ENCODE measurements around the gene ABCA4.
A peak's percentile ranks its signal among the peaks of the same experiment; 100 is the strongest.

The ABCA4 gene

DNA sequence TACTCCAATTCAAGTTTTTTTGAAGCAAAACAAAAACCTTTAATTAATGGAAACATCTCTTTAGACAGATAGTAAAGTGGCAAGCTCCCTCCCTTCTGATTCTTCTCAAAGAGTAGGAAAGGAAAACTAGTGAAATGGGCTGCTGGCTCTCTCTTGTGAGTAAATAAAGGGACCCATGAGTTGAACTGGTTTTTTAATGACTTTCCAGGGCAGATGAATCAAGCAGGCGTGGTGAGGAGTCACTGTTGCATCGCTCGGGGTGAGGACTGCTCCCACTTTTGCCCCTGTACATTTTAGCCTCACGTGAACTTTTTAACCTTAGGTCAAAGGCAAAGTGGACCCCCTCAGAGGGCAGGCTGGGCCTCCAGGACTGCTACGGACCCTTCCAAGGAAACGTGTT, 64.8 kb downstream of the ABCA4 start:
- Histone ChIP-seq H3K9me3 (ENCODE audit: control insufficient read depth in 2 of 2, low read length in 2 of 2) (no peaks in the 10 kb centered on the region), H3K4me3 (ENCODE audit: low read length in 2 of 2) (no peak overlapping the region), H3K4me1 (ENCODE audit: control insufficient read depth in 2 of 2, insufficient read depth in 2 of 2, low read length in 2 of 2) (no peaks in the 10 kb centered on the region), H3K9ac (ENCODE audit: low read depth in 1 of 2, low read length in 2 of 2) (no peak overlapping the region), H3K36me3 (ENCODE audit: control insufficient read depth in 2 of 2, insufficient read depth in 2 of 2, low read length in 2 of 2) (no peaks in the 10 kb centered on the region), H3K27me3 (ENCODE audit: control insufficient read depth in 2 of 2, insufficient read depth in 2 of 2, low read length in 2 of 2) (peaks cover 2 to 7% of the 10 kb centered on the region in 2 donors), H3K27ac (ENCODE audit: low read depth in 2 of 2, low read length in 2 of 2) (no peak overlapping the region)

DNA sequence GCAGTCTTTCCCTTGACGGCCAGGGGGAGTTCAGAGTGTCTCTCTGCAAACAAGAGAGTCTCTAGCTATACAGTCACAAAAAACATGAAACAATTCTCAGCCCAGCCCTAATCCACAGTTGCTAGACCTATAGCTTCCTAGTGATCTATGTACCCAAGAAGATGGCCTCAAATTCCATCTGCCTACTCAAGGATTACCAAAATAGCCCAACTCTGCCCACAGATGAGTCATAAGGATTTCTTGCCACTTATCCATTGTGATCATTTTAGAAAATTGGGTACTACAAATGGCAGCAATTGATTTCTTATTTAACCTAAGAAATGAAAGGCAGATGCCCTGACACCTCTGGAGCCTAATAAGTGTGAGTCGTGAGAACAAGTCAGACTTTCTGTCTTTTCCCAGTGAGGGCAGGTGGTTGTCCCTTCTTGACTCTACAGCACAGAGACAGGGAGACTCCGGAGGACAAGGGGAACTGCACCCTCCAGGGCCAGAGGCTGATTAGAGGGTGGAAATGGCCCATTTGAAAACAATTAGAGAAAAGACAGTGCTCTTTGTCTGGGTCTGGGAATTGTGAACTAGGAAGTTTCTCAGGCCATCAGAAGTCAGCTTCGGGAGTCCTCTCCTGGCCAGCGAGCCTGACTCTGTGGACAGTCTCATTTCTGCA, 65.4 kb downstream of the ABCA4 start:
- H3K9me3 ChIP-seq (ENCODE audit: control insufficient read depth in 2 of 2, low read length in 2 of 2), result no peaks in the 10 kb centered on the region
- H3K27me3 ChIP-seq (ENCODE audit: control insufficient read depth in 2 of 2, insufficient read depth in 2 of 2, low read length in 2 of 2), result peaks cover 2 to 7% of the 10 kb centered on the region in 2 donors
- H3K4me1 ChIP-seq (ENCODE audit: control insufficient read depth in 2 of 2, insufficient read depth in 2 of 2, low read length in 2 of 2), result no peaks in the 10 kb centered on the region
- H3K36me3 ChIP-seq (ENCODE audit: control insufficient read depth in 2 of 2, insufficient read depth in 2 of 2, low read length in 2 of 2), result no peaks in the 10 kb centered on the region
- H3K4me3 ChIP-seq (ENCODE audit: low read length in 2 of 2), result no peak overlapping the region
- no peak overlapping the region for H3K27ac ChIP-seq (ENCODE audit: low read depth in 2 of 2, low read length in 2 of 2)
- no peak overlapping the region for H3K9ac ChIP-seq (ENCODE audit: low read depth in 1 of 2, low read length in 2 of 2)

DNA sequence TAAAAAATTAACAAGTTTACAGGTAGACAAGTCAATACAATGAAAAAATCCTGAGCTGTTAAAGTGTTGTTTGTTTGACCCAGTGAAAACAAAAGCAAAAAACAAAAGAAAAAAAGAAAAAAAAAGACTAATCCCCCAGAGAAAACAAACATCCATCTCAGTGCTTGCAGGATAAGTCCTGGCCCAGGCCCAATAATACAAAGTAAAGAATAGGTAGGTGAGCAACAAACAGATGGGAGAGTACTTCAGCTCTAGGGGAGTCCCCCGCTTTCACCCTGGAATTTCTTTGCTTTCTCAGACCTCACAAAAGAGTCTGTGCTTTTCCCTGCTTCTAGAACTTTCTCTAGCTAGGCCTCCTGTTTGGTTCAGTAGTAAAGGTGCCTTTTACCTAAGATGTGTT, 70.3 kb downstream of the ABCA4 start:
- Histone ChIP-seq H3K9me3 (ENCODE audit: control insufficient read depth in 2 of 2, low read length in 2 of 2) (no peaks in the 10 kb centered on the region), H3K4me1 (ENCODE audit: control insufficient read depth in 2 of 2, insufficient read depth in 2 of 2, low read length in 2 of 2) (no peaks in the 10 kb centered on the region), H3K27ac (ENCODE audit: low read depth in 2 of 2, low read length in 2 of 2) (no peak overlapping the region), H3K4me3 (ENCODE audit: low read length in 2 of 2) (no peak overlapping the region), H3K9ac (ENCODE audit: low read depth in 1 of 2, low read length in 2 of 2) (no peak overlapping the region), H3K36me3 (ENCODE audit: control insufficient read depth in 2 of 2, insufficient read depth in 2 of 2, low read length in 2 of 2) (no peaks in the 10 kb centered on the region), H3K27me3 (ENCODE audit: control insufficient read depth in 2 of 2, insufficient read depth in 2 of 2, low read length in 2 of 2) (peaks cover 0 to 2% of the 10 kb centered on the region in 2 donors)

DNA sequence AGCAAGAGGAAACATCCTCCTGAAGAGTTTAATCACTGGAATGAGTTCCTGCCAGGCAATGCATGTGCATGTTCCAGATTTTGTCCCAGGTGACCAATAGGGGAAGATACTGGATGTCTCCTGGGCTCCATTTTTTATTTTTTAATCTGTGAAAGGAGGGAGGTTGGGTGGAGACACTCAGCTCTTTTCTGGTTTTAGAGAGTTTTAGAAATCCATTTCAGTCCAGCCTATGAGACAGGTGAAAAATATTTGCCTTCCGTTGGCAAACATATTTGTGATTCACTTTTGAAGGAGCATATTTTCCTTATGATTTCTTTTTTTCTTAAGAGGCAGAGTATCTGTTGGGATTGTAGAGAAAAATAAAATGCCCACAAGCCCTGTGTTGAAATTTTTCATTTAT, 70.7 kb downstream of the ABCA4 start:
- H3K27ac ChIP-seq (ENCODE audit: low read depth in 2 of 2, low read length in 2 of 2), result no peak overlapping the region
- no peak overlapping the region for H3K4me3 ChIP-seq (ENCODE audit: low read length in 2 of 2)
- no peaks in the 10 kb centered on the region for H3K9me3 ChIP-seq (ENCODE audit: control insufficient read depth in 2 of 2, low read length in 2 of 2)
- no peak overlapping the region for H3K9ac ChIP-seq (ENCODE audit: low read depth in 1 of 2, low read length in 2 of 2)
- H3K27me3 ChIP-seq (ENCODE audit: control insufficient read depth in 2 of 2, insufficient read depth in 2 of 2, low read length in 2 of 2), result peaks cover 0 to 2% of the 10 kb centered on the region in 2 donors
- no peaks in the 10 kb centered on the region for H3K36me3 ChIP-seq (ENCODE audit: control insufficient read depth in 2 of 2, insufficient read depth in 2 of 2, low read length in 2 of 2)
- H3K4me1 ChIP-seq (ENCODE audit: control insufficient read depth in 2 of 2, insufficient read depth in 2 of 2, low read length in 2 of 2), result no peaks in the 10 kb centered on the region

DNA sequence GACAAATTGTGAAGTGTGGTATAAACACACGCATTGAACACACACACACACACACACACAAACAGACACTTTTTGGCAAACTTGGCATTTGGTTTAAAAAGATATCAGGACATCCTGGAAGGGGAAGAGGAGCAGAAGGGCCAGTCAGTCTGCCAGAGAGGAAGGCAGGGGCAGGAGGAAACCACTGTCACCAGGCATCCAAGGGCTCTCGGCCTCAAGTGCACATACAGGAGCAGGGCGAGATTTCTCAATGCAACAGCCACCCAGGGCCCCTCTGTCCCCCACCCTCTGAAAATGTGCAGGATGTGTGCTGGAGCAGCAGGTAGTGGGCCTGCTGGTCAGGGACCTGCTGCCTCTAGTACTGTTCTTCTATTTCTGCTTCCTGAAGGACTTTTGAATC, 71.2 kb downstream of the ABCA4 start:
- Histone ChIP-seq H3K36me3 (ENCODE audit: control insufficient read depth in 2 of 2, insufficient read depth in 2 of 2, low read length in 2 of 2) (no peaks in the 10 kb centered on the region), H3K9ac (ENCODE audit: low read depth in 1 of 2, low read length in 2 of 2) (no peak overlapping the region), H3K9me3 (ENCODE audit: control insufficient read depth in 2 of 2, low read length in 2 of 2) (no peaks in the 10 kb centered on the region), H3K27ac (ENCODE audit: low read depth in 2 of 2, low read length in 2 of 2) (no peak overlapping the region), H3K4me3 (ENCODE audit: low read length in 2 of 2) (no peak overlapping the region), H3K27me3 (ENCODE audit: control insufficient read depth in 2 of 2, insufficient read depth in 2 of 2, low read length in 2 of 2) (peaks cover 0 to 2% of the 10 kb centered on the region in 2 donors), H3K4me1 (ENCODE audit: control insufficient read depth in 2 of 2, insufficient read depth in 2 of 2, low read length in 2 of 2) (no peaks in the 10 kb centered on the region)

DNA sequence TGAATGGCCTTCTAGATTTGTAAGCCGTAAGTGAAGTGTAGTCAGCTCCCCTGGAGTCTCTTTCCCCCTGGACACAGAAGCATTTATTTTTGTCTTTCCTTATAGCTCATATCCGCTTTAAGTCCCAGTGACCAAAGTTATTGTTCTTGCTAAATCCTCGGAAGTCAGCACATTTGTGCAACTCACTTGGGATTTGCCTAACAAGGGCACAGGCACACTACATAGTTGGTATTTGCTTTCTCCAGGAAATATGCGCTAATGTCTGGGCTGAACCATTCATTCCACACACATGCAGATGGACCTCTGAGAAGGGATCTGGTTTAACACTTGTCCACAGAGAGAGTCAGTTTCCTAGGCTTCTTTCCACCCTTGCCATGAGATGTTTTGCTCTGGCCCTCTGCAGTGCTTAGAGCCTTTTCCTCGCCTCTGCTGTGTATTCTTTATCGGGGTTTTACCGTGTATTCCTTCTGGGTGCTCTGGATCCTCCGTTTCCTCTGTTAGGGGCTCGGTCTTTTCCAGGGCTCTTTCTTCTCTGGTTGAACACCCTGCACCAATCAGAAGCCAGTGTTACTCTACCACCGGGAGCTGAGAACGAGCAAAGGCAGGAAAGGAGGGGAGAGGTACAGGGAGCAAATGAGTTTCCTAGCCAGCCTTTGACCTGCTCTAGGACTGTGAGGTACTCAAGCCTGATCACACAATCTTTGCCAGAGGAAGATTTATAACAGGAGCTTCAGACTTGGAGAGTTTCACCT, 72.4 kb downstream of the ABCA4 start:
- H3K27ac ChIP-seq (ENCODE audit: low read depth in 2 of 2, low read length in 2 of 2), result no peak overlapping the region

DNA sequence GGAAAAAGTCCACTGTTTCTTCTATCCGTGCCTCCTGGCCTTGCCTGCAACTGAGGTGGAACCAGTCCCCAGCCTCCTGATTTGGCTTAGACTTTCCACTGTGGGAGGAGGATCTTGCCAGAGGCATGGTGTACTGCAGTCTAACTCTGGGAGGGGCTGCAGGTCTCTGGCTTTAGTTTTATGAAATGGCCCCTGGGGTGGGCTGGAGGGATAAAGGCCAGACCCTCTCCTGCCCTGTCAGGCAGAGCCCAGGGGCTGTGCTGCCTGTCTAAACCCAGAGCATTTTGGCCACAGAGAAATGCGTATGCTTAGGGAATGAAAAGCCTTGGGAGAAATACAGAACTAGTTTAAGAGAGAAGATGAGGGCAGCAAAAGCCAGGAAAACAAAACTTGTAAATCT, 73.0 kb downstream of the ABCA4 start:
- Histone ChIP-seq H3K9ac (ENCODE audit: low read depth in 1 of 2, low read length in 2 of 2) (no peak overlapping the region), H3K4me3 (ENCODE audit: low read length in 2 of 2) (no peak overlapping the region), H3K9me3 (ENCODE audit: control insufficient read depth in 2 of 2, low read length in 2 of 2) (no peaks in the 10 kb centered on the region), H3K4me1 (ENCODE audit: control insufficient read depth in 2 of 2, insufficient read depth in 2 of 2, low read length in 2 of 2) (peaks cover 0 to 4% of the 10 kb centered on the region in 2 donors), H3K27me3 (ENCODE audit: control insufficient read depth in 2 of 2, insufficient read depth in 2 of 2, low read length in 2 of 2) (no peaks in the 10 kb centered on the region), H3K27ac (ENCODE audit: low read depth in 2 of 2, low read length in 2 of 2) (peak overlapping the region in 1 of 2 donors; percentile 16), H3K36me3 (ENCODE audit: control insufficient read depth in 2 of 2, insufficient read depth in 2 of 2, low read length in 2 of 2) (no peaks in the 10 kb centered on the region)

More for the DNA sequence above, 72.4 kb downstream of the ABCA4 start:
- no peaks in the 10 kb centered on the region for H3K9me3 ChIP-seq (ENCODE audit: control insufficient read depth in 2 of 2, low read length in 2 of 2)
- H3K9ac ChIP-seq (ENCODE audit: low read depth in 1 of 2, low read length in 2 of 2), result no peak overlapping the region
- H3K4me3 ChIP-seq (ENCODE audit: low read length in 2 of 2), result no peak overlapping the region
- H3K27me3 ChIP-seq (ENCODE audit: control insufficient read depth in 2 of 2, insufficient read depth in 2 of 2, low read length in 2 of 2), result no peaks in the 10 kb centered on the region
- H3K4me1 ChIP-seq (ENCODE audit: control insufficient read depth in 2 of 2, insufficient read depth in 2 of 2, low read length in 2 of 2), result peaks cover 0 to 4% of the 10 kb centered on the region in 2 donors
- no peaks in the 10 kb centered on the region for H3K36me3 ChIP-seq (ENCODE audit: control insufficient read depth in 2 of 2, insufficient read depth in 2 of 2, low read length in 2 of 2)

DNA sequence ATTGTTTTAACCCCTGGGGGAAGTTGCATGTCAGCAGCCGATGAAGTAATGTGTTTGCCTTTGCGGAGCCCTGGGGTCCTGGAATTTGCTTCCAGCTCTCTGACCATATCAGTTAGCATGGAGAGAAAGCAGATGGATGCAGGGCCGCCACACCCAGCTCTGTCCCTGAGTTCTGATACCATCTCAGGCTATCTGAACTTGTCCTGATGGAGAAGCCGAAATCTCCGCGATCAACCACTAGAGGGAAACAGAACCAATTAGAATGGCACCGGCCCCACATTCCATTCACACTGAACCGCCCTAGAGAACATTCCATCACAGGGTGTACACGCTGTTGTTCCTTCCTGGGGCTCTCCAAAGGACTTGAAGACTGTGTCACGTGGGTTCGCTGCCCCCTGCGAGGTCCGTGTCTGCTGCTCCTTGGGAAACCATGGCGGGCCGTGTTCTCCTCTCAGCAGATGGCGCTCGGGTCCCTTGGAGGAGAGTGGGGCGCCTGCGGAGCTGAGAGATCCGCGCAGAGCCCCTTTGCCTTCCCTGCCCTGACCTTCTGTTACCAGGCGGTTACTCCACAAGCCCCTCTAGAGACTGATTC, 75.4 kb downstream of the ABCA4 start:
- Histone ChIP-seq H3K36me3 (ENCODE audit: control insufficient read depth in 2 of 2, insufficient read depth in 2 of 2, low read length in 2 of 2) (no peaks in the 10 kb centered on the region), H3K27ac (ENCODE audit: low read depth in 2 of 2, low read length in 2 of 2) (peak overlapping the region in 1 of 2 donors; percentile 58), H3K4me1 (ENCODE audit: control insufficient read depth in 2 of 2, insufficient read depth in 2 of 2, low read length in 2 of 2) (peaks cover 0 to 4% of the 10 kb centered on the region in 2 donors), H3K9me3 (ENCODE audit: control insufficient read depth in 2 of 2, low read length in 2 of 2) (no peaks in the 10 kb centered on the region), H3K27me3 (ENCODE audit: control insufficient read depth in 2 of 2, insufficient read depth in 2 of 2, low read length in 2 of 2) (no peaks in the 10 kb centered on the region), H3K9ac (ENCODE audit: low read depth in 1 of 2, low read length in 2 of 2) (peak overlapping the region in 1 of 2 donors; percentile 4), H3K4me3 (ENCODE audit: low read length in 2 of 2) (peak overlapping the region; percentile 21 to 41)

DNA sequence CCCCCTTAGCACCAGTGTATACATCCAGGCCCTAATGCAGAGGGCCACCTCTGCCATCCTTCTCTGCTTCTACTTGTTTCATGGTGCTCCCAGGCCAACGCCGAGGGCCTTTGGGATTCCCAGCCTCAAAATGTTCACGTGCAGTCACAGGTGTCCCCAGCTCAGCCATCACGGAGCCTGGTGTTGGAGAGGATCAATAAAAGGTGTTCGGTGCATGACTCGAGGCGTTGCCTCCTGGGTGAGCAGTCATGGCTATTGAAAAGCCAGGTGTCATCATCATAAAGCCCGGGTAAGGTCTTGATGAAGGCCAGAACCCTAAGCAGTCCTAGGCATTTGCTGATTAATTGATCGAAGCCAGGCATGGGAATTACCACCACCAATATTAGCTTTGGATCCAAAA, 76.1 kb downstream of the ABCA4 start:
- Histone ChIP-seq H3K27ac (ENCODE audit: low read depth in 2 of 2, low read length in 2 of 2) (peak overlapping the region; percentile 5 to 23), H3K4me1 (ENCODE audit: control insufficient read depth in 2 of 2, insufficient read depth in 2 of 2, low read length in 2 of 2) (peaks cover 0 to 4% of the 10 kb centered on the region in 2 donors), H3K9ac (ENCODE audit: low read depth in 1 of 2, low read length in 2 of 2) (no peak overlapping the region), H3K4me3 (ENCODE audit: low read length in 2 of 2) (no peak overlapping the region), H3K36me3 (ENCODE audit: control insufficient read depth in 2 of 2, insufficient read depth in 2 of 2, low read length in 2 of 2) (no peaks in the 10 kb centered on the region), H3K27me3 (ENCODE audit: control insufficient read depth in 2 of 2, insufficient read depth in 2 of 2, low read length in 2 of 2) (no peaks in the 10 kb centered on the region), H3K9me3 (ENCODE audit: control insufficient read depth in 2 of 2, low read length in 2 of 2) (no peaks in the 10 kb centered on the region)

DNA sequence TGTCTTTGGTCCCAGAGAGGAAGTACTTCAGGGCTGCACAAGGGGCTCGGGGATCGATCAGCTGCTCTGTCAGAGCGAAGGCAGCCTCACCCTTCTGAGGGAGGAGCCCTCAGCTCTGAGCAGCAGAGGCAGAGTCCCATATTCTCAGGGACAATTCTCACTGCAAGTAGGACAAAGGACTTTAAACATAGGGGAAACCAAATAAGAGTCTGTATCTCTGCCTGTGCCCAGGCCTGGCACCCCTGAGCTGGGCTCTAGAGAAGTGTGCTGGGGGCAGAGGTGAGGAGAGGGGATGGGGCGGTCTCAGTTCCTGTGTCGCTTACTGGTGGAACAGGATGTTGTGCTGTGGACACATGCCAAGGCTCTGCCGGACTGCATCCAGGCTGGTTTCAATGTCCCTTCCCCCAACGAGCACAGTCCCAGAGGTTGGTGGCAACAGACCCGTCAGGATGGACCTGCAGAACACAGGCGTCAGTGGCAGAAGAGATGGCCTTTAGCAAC, 76.6 kb downstream of the ABCA4 start:
- Histone ChIP-seq H3K9ac (ENCODE audit: low read depth in 1 of 2, low read length in 2 of 2) (peak overlapping the region in 1 of 2 donors; percentile 12), H3K27me3 (ENCODE audit: control insufficient read depth in 2 of 2, insufficient read depth in 2 of 2, low read length in 2 of 2) (no peaks in the 10 kb centered on the region), H3K9me3 (ENCODE audit: control insufficient read depth in 2 of 2, low read length in 2 of 2) (no peaks in the 10 kb centered on the region), H3K4me3 (ENCODE audit: low read length in 2 of 2) (peak overlapping the region in 1 of 2 donors; percentile 22), H3K27ac (ENCODE audit: low read depth in 2 of 2, low read length in 2 of 2) (peak overlapping the region; percentile 5 to 23), H3K36me3 (ENCODE audit: control insufficient read depth in 2 of 2, insufficient read depth in 2 of 2, low read length in 2 of 2) (no peaks in the 10 kb centered on the region), H3K4me1 (ENCODE audit: control insufficient read depth in 2 of 2, insufficient read depth in 2 of 2, low read length in 2 of 2) (peaks cover 0 to 4% of the 10 kb centered on the region in 2 donors)
